Activated CD8-positive, alpha-beta memory T cell treated with anti-CD3 and anti-CD28 coated beads, Interleukin-2, amount 10 ng/mL, durations not matched to agents 7 days and 5 days (primary cell): Measurements from ENCODE around the gene SPDYE3. TPM values are rescaled to one million over a fixed set of nuclear protein-coding genes. Genes with fewer than 3 reads are reported as not detected.
"Not testable (repeated sequence)": the region's sequence is repeated elsewhere in the genome, so short reads cannot be mapped to it uniquely, and the experiment has no call there.

ENCODE experiments used
- ATAC-seq: fragments of 150-1000 bp; cut with Tn5 transposase; one replicate; pipeline ENCODE4 v1.10.0; 2021; ENCODE audit warnings: moderate library complexity
- CTCF ChIA-PET: fragments of 350-600 bp; sonication (Branson Sonifier 250); formaldehyde crosslinking; loops from one replicate; lab custom pipeline; 2021; ENCODE audit warnings: antibody characterized with exemption; lab: Charles Lee
- DNase-seq: peaks from one replicate; pipeline ENCODE4 v3.0.0-alpha.2; 2020
- H3K27ac Mint-ChIP-seq: one replicate; pipeline ENCODE4 v1.8.0; 2021; ENCODE audit warnings: mild to moderate bottlenecking, mixed read lengths
- H3K27me3 Mint-ChIP-seq: one replicate; pipeline ENCODE4 v1.8.0; 2021; ENCODE audit warnings: mixed read lengths
- H3K36me3 Mint-ChIP-seq: one replicate; pipeline ENCODE4 v1.8.0; 2021; ENCODE audit warnings: mild to moderate bottlenecking, mixed read lengths
- H3K4me1 Mint-ChIP-seq: one replicate; pipeline ENCODE4 v1.8.0; 2021; ENCODE audit warnings: mixed read lengths
- H3K4me3 Mint-ChIP-seq: one replicate; pipeline ENCODE4 v1.8.0; 2021; ENCODE audit warnings: mild to moderate bottlenecking, moderate library complexity, mixed read lengths
- H3K9me3 Mint-ChIP-seq: one replicate; pipeline ENCODE4 v1.8.0; 2022; ENCODE audit warnings: low read depth, mixed read lengths
- total RNA-seq, 2 experiments: library from RNA; stranded (reverse); gene quantifications; one replicate each; pipeline ENCODE4 v1.2.3, GENCODE V29; 2021

SPDYE3 gene
- total RNA-seq: not detected

GRCh38 chr7:100307402-100307801 is at the start of gene SPDYE3:
TSS of gene SPDYE3 (plus strand) at chr7:100307702. CDS start at chr7:100307886, 184 bp downstream.
- ATAC-seq, H3K27ac Mint-ChIP-seq, CTCF ChIA-PET, H3K4me3 Mint-ChIP-seq, H3K27me3 Mint-ChIP-seq, H3K9me3 Mint-ChIP-seq, DNase-seq, H3K4me1 Mint-ChIP-seq, H3K36me3 Mint-ChIP-seq: not testable (repeated sequence)

GRCh38 chr7:100259984-100260383 is 47.5 kb upstream of the SPDYE3 start:
- DNase-seq, H3K27ac Mint-ChIP-seq, CTCF ChIA-PET, ATAC-seq, H3K4me1 Mint-ChIP-seq, H3K27me3 Mint-ChIP-seq, H3K36me3 Mint-ChIP-seq, H3K9me3 Mint-ChIP-seq, H3K4me3 Mint-ChIP-seq: not testable (repeated sequence)

- ATAC-seq, H3K4me1 Mint-ChIP-seq, CTCF ChIA-PET, H3K27me3 Mint-ChIP-seq, DNase-seq, H3K36me3 Mint-ChIP-seq, H3K4me3 Mint-ChIP-seq, H3K27ac Mint-ChIP-seq, H3K9me3 Mint-ChIP-seq: not testable (repeated sequence)
These were observed 44.6 kb upstream of the SPDYE3 start for GRCh38 chr7:100262896-100263295.

- H3K4me3 Mint-ChIP-seq, H3K36me3 Mint-ChIP-seq, DNase-seq, CTCF ChIA-PET, H3K27ac Mint-ChIP-seq, H3K27me3 Mint-ChIP-seq, ATAC-seq, H3K4me1 Mint-ChIP-seq, H3K9me3 Mint-ChIP-seq: not testable (repeated sequence)
These were observed 43.3 kb upstream of the SPDYE3 start for GRCh38 chr7:100264223-100264622.

- not testable (repeated sequence) for ATAC-seq, H3K36me3 Mint-ChIP-seq, H3K27ac Mint-ChIP-seq, DNase-seq, H3K27me3 Mint-ChIP-seq, H3K4me3 Mint-ChIP-seq, H3K4me1 Mint-ChIP-seq, H3K9me3 Mint-ChIP-seq
- CTCF ChIA-PET: interaction anchor here (0.6 kb wide), 1 partner anchor 126 kb away, joined by 3 read pairs; no protein-coding TSS in a partner anchor
These were observed 42.8 kb upstream of the SPDYE3 start for GRCh38 chr7:100264669-100265165.

GRCh38 chr7:100265851-100266250 is 41.7 kb upstream of the SPDYE3 start:
- H3K9me3 Mint-ChIP-seq, H3K4me3 Mint-ChIP-seq, DNase-seq, H3K4me1 Mint-ChIP-seq, H3K27me3 Mint-ChIP-seq, H3K36me3 Mint-ChIP-seq: not testable (repeated sequence)
- ATAC-seq: peak; percentile 45
- CTCF ChIA-PET: interaction anchor here (1.1 kb wide), 1 partner anchor 132 kb away, joined by 4 read pairs; no protein-coding TSS in a partner anchor
- H3K27ac Mint-ChIP-seq: peak overlapping the region; percentile 52

GRCh38 chr7:100266576-100267354 is 40.7 kb upstream of the SPDYE3 start:
- no peaks in the 10 kb centered on the region for H3K9me3 Mint-ChIP-seq
- H3K27ac Mint-ChIP-seq: no peak overlapping the region

GRCh38 chr7:100267648-100268047 is 39.9 kb upstream of the SPDYE3 start:
- Mint-ChIP-seq H3K9me3 (no peaks in the 10 kb centered on the region), H3K27ac (no peak overlapping the region), H3K4me1 (peaks cover 14% of the 10 kb centered on the region), H3K27me3 (no peaks in the 10 kb centered on the region), H3K4me3 (no peak overlapping the region), H3K36me3 (no peaks in the 10 kb centered on the region)
- ATAC-seq (no peak), DNase-seq (no peak)
- CTCF ChIA-PET: interaction anchor here (1.0 kb wide), 1 partner anchor 137 kb away, joined by 3 read pairs; no protein-coding TSS in a partner anchor

More at GRCh38 chr7:100266576-100267354, 40.7 kb upstream of the SPDYE3 start:
- DNase-seq (no peak), ATAC-seq (no peak)
- Mint-ChIP-seq H3K36me3 (no peaks in the 10 kb centered on the region), H3K27me3 (no peaks in the 10 kb centered on the region), H3K4me1 (peaks cover 10% of the 10 kb centered on the region), H3K4me3 (no peak overlapping the region)
- CTCF ChIA-PET: interaction anchor here (0.6 to 1.1 kb wide), 2 partner anchors 64 to 133 kb away, joined by 3 to 4 read pairs; no protein-coding TSS in a partner anchor

- H3K4me3 Mint-ChIP-seq, ATAC-seq: not testable (repeated sequence)
These were observed 38.6 kb upstream of the SPDYE3 start for GRCh38 chr7:100268882-100269281.

GRCh38 chr7:100269306-100270045 is 38.0 kb upstream of the SPDYE3 start:
- CTCF ChIA-PET, H3K27me3 Mint-ChIP-seq, H3K4me3 Mint-ChIP-seq, DNase-seq, H3K9me3 Mint-ChIP-seq, H3K27ac Mint-ChIP-seq, ATAC-seq, H3K36me3 Mint-ChIP-seq: not testable (repeated sequence)
- peaks cover 15% of the 10 kb centered on the region for H3K4me1 Mint-ChIP-seq

More at GRCh38 chr7:100268882-100269281, 38.6 kb upstream of the SPDYE3 start:
- peaks cover 15% of the 10 kb centered on the region for H3K4me1 Mint-ChIP-seq
- CTCF ChIA-PET, DNase-seq, H3K9me3 Mint-ChIP-seq, H3K27ac Mint-ChIP-seq, H3K27me3 Mint-ChIP-seq, H3K36me3 Mint-ChIP-seq: not testable (repeated sequence)

- H3K36me3 Mint-ChIP-seq, H3K27me3 Mint-ChIP-seq, H3K9me3 Mint-ChIP-seq, DNase-seq, CTCF ChIA-PET, ATAC-seq: not testable (repeated sequence)
- Mint-ChIP-seq H3K4me3 (peak overlapping the region; percentile 71), H3K4me1 (peaks cover 18% of the 10 kb centered on the region), H3K27ac (peak overlapping the region; percentile 36)
These were observed 37.2 kb upstream of the SPDYE3 start for GRCh38 chr7:100270046-100270918.

- CTCF ChIA-PET, H3K27me3 Mint-ChIP-seq, H3K9me3 Mint-ChIP-seq, ATAC-seq, DNase-seq, H3K36me3 Mint-ChIP-seq: not testable (repeated sequence)
- Mint-ChIP-seq H3K27ac (peak overlapping the region; percentile 19), H3K4me3 (peak overlapping the region; percentile 71), H3K4me1 (peaks cover 16% of the 10 kb centered on the region)
These were observed 36.4 kb upstream of the SPDYE3 start for GRCh38 chr7:100270941-100271593.
